Measurements from ENCODE around the gene KATNAL2.
"Not testable (repeated sequence)": the region's sequence is repeated elsewhere in the genome, so short reads cannot be mapped to it uniquely, and the experiment has no call there.

The KATNAL2 gene

DNA sequence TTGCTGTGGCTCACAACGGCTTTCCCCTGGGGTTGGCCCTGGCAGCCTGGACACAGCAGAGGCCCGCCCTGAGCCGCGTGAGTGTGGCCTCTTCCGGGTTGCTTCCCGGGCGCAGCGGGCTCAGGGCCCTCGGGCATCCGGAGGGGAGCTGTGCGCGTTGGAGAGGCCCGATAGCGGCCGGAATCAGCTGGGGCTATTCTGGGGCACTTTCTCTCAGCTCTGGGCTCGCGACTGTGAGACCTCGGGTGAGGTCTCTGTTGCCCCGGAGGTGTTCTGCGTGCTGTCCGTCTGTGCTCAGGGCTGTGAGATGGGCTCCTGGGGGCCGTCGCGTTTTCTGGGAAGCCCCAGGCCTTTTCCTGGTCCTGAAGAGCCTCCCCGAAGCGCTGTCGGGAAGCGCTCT, 117.2 kb downstream of the KATNAL2 start:
- not testable (repeated sequence) for DNase-seq

DNA sequence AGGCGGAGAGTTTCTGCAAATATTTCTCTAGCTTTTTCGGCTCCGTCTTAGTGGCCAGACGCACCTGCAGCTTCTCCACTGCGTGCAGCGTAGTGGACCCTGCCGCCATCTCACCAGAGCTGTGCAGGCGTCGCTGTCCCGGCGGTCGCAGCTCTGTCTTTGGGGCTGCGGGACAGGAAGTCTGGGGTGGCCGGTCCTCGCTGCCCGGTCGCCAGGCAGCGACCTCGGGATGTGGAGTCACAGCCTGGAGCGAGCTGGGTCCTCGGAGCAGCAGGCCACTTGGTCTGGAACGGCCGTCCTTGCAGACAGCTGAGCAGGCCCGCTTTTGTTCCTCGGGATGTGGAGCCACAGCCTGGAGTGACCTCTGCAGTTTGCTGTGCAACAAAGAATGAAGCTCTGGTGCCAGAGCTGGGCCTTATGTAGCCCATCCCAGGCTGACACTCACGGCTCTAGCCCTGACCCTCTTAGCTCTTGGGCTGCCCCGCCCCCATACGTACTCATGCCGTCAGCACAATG, 117.8 kb downstream of the KATNAL2 start, which contains the start of gene ELOA2:
TSS of gene ELOA2 (minus strand) at position 466 of the 516 bp plus-strand sequence. CDS start at position 109, 357 bp downstream.
- DNase-seq, result no peak

- DNase-seq, result peak; percentile 44
These were observed 119.0 kb downstream of the KATNAL2 start for GRCh38 chr18:47036298-47036874.

- no peak for DNase-seq
These were observed 119.7 kb downstream of the KATNAL2 start for GRCh38 chr18:47036927-47037578.

GRCh38 chr18:47040982-47041381, 123.6 kb downstream of the KATNAL2 start:
- no peak for DNase-seq

DNA sequence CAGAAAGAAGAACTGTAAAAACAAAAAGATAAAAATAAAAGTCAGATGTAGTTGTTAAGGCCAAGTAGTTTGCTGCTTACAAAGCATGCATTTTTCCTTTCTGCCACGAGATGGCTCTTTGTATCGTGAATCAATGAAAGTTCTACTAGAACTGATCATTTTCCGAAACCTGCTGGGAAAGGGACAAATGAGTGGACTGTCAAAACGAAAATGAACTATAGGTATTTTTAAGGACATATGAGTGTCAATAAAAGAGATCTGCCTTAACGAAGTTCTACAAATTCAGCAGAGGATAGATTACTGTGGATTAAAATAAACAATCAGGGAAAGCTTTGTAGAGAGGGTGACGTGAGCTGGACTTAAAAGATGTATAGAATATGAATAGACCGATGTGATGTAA, 133.1 kb downstream of the KATNAL2 start:
- no peak for DNase-seq

DNA sequence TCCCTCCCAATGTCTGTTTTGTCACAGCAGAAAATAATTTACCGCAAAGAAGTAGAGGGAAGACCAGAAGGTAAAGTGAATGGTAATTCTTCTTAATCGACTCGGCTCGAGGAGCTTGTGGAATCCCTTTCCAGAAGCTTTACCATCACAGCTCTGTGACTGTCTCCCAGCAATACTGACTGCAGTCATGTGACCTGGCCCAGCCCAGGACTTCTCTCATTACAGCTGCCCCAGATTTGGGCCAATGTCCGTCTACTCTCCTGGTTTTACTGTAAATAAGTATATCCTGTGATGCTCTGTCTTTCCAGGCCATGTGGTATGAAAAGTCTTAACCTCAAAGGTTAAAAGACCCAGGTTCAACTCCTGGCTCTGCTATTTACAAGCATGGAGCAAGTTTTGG, 137.0 kb downstream of the KATNAL2 start:
- no peak for DNase-seq

GRCh38 chr18:47062471-47062870, 145.1 kb downstream of the KATNAL2 start:
- DNase-seq, result no peak

DNA sequence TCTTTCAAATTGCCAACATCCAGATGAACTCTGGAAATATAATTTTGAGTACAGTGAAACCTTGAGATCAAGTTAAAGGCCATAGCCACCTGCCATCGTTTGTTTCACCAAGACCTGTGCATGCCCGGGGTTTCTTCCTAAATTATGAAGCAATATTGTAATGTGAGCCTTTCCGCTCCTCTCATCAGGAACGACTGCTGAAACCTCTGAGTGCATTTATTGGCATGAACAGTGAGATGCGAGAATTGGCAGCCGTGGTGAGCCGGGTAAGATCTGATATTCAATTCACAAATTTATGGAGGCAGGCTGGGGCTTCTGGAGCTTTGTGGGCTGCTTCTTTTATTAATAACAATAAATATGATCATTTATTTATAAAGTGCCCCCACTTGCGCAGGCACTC, 145.7 kb downstream of the KATNAL2 start:
- DNase-seq, result no peak

DNA sequence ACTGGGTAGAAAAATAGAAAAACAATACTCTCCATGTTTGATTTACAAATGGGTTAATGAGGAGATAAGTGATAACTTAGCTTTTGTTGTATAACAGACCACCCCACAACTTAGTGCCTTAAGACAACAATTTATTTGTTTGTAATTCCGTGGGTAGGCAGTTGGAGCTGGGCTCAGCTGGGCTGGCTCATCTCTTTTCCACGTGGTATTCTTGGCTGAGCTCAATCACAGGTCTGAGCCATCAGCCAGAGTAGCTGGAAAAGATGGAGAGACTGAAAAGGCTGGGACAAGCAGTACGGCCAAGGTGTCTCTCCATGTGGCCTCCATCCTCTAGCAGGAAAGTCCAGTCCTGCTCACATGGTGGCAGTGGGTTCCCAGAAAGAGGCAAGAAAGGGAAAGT, 150.2 kb downstream of the KATNAL2 start:
- no peak for DNase-seq

DNA sequence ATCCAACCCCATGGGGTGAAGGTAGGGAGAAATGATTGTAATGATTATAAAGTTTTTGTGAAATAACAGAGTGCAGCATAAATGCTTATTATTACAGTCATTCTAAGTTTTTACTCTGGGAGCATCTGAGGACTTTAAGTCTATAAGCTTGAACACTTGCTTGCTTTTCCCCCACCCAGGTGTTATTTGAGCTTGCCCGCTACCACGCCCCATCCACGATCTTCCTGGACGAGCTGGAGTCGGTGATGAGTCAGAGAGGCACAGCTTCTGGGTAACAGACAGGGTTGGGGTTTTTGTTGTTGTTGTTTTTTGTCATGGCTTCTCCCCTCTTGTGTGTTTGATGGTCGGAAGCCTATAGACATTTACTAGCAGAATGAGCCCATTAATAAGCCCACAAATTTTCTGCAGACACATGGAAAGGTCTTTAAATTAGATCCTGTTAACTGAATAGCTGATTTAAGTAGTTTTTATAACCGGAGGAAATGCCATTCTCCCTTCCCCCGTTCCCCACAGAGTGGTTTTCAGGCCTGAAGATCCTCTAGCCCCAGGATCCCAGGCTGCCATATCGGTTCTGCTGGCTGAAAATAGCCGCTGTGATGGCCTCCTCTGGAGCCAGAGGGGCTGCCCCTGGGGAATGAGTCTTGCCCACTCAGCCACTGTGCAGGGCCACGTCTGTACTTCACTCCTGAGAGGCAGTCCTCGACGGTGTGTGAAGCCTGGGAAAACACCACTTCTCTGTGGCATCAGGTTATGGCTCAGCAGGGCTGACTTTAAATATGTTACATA, 157.9 kb downstream of the KATNAL2 start:
- DNase-seq, result no peak

DNA sequence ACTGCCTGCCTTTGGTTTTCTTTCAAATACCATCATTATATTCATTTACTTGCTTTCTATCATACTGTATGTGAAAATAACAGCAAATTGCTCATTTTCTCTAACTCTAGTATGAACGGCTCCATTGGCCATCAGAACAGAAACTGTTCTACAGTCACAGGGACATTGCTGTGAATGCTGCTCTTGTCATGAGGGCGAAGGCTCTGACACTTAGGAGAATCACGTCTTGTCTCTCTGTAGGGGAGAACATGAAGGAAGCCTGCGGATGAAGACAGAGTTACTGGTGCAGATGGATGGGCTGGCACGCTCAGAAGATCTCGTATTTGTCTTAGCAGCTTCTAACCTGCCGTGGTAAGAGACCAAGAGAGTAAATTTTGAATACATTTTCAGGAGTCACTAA, 159.7 kb downstream of the KATNAL2 start:
- DNase-seq, result no peak

DNA sequence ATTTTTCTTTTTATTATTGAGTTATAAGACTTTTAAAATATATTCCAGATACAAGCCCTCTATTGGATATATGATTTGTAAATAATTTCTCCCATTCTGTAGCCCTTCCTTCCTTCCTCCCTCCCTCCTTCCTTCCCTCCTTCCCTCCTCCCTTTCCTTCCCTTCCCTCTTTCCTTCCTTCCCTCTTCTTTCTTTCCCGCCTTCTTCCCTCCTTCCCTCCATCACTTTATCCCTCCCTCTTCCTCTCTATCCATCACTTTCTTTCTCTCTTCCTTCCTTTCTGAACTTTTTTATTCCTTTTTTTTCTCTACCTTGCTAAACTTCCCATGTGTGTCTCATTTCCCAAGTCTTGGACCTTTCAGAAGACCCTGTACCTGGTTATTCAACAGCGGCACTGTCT, 163.5 kb downstream of the KATNAL2 start:
- no peak for DNase-seq

- DNase-seq, result no peak
These were observed 164.2 kb downstream of the KATNAL2 start for GRCh38 chr18:47081578-47081977.

GRCh38 chr18:47087676-47088075, 170.3 kb downstream of the KATNAL2 start:
- no peak for DNase-seq

DNA sequence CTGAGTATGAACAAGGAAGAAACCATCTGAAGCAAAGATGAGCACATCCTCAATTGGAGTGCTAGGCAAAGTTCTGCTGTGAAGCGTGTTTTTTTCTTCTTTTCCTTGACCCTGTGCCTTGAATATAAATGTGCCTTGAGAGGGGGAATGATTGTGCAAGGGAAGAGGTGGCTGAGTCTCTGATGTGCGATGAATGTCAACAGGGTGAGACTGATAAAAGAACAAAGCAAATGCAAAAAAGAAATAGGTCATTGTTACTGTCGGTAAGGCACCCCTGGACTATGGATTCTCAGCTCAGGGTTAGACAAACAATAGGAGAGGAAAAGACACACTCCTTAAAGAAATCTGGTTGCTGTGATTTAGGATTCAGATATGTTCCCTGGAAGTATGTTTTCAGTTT, 178.4 kb downstream of the KATNAL2 start:
- DNase-seq, result no peak

DNA sequence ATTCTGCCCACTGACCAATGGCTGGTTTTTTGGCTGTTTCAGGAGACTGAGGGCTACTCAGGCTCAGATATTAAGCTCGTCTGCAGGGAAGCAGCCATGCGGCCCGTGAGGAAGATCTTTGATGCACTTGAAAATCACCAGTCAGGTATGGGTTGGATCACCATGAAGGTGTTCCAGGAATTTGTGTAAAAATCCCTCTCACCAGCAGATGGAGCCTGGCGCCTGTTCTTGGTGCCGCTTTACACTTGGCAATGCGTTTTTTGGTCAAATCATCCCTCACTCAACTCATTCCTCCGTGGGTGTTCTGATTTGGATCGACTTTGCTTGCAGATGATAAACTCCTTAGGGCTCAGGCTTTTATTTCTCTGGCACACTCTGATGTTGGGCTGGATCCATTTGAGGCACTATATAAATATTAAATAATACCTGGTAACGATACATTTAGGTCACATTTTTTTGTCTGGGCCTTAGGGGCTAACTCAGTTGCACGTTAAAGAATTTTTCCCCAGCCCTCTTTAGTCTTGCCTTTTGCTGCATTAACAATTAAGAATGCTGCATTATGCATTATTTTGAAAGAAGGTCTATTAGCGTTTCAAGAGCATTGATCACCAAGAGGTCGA, 182.9 kb downstream of the KATNAL2 start:
- DNase-seq, result peak; percentile 56

- DNase-seq, result no peak
These were observed 191.0 kb downstream of the KATNAL2 start for GRCh38 chr18:47108373-47108772.

DNA sequence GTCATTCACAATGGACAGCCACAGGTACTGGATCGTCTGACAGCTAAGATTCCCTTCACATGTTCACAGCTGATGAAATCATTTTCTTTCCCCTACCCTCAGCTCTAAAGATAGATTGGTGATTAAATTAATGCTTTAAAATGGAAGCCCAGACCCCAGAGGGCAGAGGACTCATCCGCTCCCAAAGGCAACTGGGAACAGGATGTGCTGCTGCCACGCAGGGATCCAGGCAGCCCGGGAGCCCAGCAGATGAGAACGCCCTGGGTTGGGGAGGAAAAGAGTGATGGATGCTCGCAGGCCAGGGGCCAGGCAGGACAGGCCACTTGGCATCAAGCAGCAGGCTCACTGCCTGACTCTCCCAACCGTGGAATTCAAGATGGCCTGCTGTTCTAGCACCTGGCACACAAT, 191.6 kb downstream of the KATNAL2 start:
- no peak for DNase-seq

DNA sequence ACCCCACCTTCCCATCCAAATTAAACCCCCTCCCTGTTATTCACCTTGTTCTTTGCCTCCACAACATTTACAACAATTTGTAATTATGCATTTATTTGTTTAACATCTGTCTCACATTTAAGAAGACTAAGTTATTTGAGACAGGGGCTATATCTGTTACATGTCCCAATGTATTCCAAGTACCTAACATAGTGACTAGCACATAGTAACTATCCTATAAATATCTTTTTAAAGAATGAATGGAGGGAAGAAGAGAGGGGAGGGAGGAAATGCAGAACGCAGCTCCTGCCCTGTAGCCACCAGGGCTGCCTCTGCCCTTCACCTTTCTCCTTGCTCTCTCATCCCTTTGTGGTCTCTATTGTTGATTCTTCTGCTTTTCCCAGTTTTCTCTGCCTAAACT, 192.3 kb downstream of the KATNAL2 start:
- DNase-seq, result no peak

- no peak for DNase-seq
These were observed 193.3 kb downstream of the KATNAL2 start for GRCh38 chr18:47110492-47111274.

DNA sequence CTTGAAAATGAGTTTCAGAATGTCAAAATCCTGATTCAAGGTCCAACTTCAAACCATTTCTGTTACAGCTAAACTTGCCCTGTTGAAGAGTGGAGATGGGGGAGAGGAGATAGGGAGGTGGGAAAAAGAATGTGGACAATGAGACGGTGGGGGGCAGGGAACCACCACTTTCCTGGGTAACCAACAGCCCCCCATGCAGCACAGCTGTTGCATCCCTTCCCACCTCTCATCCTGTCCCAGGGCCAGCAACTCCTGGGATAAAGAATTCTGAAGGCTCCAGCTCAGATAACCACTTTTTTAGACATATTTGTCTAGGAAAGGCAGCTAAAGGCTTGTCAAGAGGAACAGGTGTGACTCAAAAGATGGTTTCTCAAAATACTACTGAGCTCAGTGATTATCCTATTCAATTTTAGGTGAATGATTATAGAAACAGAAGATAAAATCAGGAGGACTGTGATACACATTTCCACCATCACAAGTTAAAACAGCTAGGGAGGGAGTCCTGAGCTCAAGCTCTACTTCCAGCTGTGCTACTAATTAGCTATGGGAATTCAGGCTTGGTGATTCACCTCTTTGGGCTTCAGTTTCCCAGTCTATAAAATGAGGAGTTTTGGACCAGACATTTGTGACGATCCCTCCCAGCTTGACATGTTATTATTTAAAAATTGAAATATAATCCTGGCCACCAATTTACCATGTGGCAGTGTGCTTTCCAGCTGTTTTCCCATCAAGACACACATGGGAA, 196.6 kb downstream of the KATNAL2 start:
- DNase-seq, result no peak

Measured in NCI-H1105 (cell line).